ENCODE results near the gene SPINT2.

DNA sequence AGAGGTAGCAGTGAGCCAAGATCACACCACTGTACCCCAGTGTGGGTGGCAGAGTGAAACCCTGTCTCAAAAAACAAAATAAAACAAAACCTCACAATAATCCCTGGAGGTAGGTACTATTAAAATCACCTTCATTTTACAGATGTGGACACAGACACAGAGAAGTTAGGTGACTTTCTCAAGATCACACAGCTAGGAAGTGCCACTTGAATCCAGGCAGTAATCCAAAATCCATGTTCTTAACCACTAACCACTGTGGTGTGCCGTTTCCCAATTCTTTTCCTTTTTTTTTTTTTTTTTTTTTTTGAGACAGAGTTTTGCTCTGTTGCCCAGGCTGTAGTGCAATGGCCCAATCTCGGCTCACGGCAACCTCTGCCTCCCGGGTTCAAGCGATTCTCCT, 17.2 kb upstream of the SPINT2 start:
- TF ChIP-seq, protein P1, sequence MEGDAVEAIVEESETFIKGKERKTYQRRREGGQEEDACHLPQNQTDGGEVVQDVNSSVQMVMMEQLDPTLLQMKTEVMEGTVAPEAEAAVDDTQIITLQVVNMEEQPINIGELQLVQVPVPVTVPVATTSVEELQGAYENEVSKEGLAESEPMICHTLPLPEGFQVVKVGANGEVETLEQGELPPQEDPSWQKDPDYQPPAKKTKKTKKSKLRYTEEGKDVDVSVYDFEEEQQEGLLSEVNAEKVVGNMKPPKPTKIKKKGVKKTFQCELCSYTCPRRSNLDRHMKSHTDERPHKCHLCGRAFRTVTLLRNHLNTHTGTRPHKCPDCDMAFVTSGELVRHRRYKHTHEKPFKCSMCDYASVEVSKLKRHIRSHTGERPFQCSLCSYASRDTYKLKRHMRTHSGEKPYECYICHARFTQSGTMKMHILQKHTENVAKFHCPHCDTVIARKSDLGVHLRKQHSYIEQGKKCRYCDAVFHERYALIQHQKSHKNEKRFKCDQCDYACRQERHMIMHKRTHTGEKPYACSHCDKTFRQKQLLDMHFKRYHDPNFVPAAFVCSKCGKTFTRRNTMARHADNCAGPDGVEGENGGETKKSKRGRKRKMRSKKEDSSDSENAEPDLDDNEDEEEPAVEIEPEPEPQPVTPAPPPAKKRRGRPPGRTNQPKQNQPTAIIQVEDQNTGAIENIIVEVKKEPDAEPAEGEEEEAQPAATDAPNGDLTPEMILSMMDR (IDR thresholded peaks at IDR 0.05), result no peak
- no peak for TF ChIP-seq POLR2A (IDR thresholded peaks at IDR 0.05)

Data from Peyer's patch (tissue), 4 donors.